Measurements from ENCODE around the gene SHC3. TPM values are rescaled to one million over a fixed set of nuclear protein-coding genes. Genes with fewer than 3 reads are reported as not detected.

The SHC3 gene
- total RNA-seq, 4 donors from 2014 or later: 0.38 to 9.3 (median 4.4) TPM

- 64% methylated on average over 4 of the region's 4 CpGs for WGBS, 2 donors
- no peak for DNase-seq
- no peak for TF ChIP-seq POLR2A (IDR thresholded peaks at IDR 0.05)
- TF ChIP-seq CTCF (IDR thresholded peaks at IDR 0.05): no peak
These were observed 111.8 kb downstream of the SHC3 start for GRCh38 chr9:89066835-89067234.

DNA sequence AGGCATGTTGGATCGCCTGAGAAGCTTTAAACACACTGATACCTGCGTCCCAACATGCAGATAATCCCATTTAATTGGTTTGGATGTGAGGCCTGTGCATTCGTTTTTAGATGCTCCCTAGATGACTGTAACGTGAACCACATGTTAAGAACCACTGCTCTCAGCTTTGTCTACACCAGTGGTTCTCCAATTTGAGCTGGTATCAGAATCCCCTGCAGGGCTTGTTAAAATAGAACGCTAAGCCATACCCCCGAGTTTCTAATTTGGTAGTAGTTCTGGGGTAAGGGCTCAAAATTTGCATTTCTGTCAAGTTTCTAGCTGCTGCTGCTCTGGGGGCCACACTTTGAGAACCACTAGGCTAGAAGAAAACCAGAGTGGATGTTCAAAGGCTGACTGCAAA, 112.7 kb downstream of the SHC3 start:
- no peaks in the 10 kb centered on the region for H3K36me3 ChIP-seq
- intact Hi-C loops (cut with DNase I): no loop called here
- 59 to 71% methylated on average over 6 of the region's 6 CpGs for WGBS, 2 donors
- H3K4me1 ChIP-seq: no peaks in the 10 kb centered on the region
- H3K27me3 ChIP-seq: no peaks in the 10 kb centered on the region
- no peak for TF ChIP-seq CTCF (IDR thresholded peaks at IDR 0.05)
- TF ChIP-seq POLR2A (IDR thresholded peaks at IDR 0.05): no peak
- no peak for DNase-seq
- H3K9me3 ChIP-seq: no peaks in the 10 kb centered on the region
- H3K27ac ChIP-seq: no peak overlapping the region
- no peak overlapping the region for H3K4me3 ChIP-seq

More at GRCh38 chr9:89066835-89067234, 111.8 kb downstream of the SHC3 start:
- no peak overlapping the region for H3K4me3 ChIP-seq
- no peaks in the 10 kb centered on the region for H3K4me1 ChIP-seq
- intact Hi-C loops (cut with DNase I): no loop called here
- H3K27me3 ChIP-seq: no peaks in the 10 kb centered on the region
- H3K9me3 ChIP-seq: no peaks in the 10 kb centered on the region
- no peak overlapping the region for H3K27ac ChIP-seq
- H3K36me3 ChIP-seq: no peaks in the 10 kb centered on the region

GRCh38 chr9:89060790-89061189, 117.8 kb downstream of the SHC3 start:
- intact Hi-C loops (cut with DNase I): no loop called here
- Histone ChIP-seq H3K9me3 (no peaks in the 10 kb centered on the region), H3K4me3 (no peak overlapping the region), H3K4me1 (no peaks in the 10 kb centered on the region), H3K27ac (no peak overlapping the region), H3K36me3 (no peaks in the 10 kb centered on the region), H3K27me3 (no peaks in the 10 kb centered on the region)
- 90 to 93% methylated on average over 5 of the region's 5 CpGs for WGBS, 2 donors
- no peak for DNase-seq
- TF ChIP-seq POLR2A (IDR thresholded peaks at IDR 0.05): no peak
- no peak for TF ChIP-seq CTCF (IDR thresholded peaks at IDR 0.05)

DNA sequence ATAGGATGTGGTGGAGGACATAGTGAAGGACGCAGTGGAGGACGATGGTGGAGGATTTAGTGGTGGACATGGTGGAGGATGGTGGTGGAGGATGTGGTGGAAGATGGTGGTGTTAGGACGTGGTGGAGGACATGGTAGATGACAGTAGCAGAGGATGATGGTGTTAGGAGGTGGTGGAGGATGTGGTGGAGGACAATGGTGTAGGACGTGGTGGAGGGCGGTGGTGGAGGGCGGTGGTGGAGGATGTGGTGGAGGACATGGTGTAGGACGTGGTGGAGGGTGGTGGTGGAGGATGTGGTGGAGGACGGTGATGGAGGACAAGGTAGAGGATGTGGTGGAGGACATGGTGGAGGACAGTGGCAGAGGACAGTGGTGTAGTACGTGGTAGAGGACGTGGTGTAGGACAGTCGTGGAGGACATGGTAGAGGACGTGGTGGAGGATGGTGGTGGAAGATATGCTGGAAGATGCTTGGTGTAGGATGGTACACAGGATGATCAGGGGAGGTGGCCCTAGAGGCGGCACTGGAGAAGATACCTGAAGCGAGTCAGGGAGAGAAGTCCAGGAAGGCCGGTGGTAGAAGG, 118.6 kb downstream of the SHC3 start:
- 89 to 90% methylated on average over 14 of the region's 15 CpGs for WGBS, 2 donors
- intact Hi-C loops (cut with DNase I): no loop called here
- Histone ChIP-seq H3K4me3 (no peak overlapping the region), H3K9me3 (no peaks in the 10 kb centered on the region), H3K27me3 (no peaks in the 10 kb centered on the region), H3K4me1 (no peaks in the 10 kb centered on the region), H3K36me3 (no peaks in the 10 kb centered on the region), H3K27ac (no peak overlapping the region)
- TF ChIP-seq POLR2A (IDR thresholded peaks at IDR 0.05) (no peak), CTCF (IDR thresholded peaks at IDR 0.05) (no peak)
- no peak for DNase-seq

DNA sequence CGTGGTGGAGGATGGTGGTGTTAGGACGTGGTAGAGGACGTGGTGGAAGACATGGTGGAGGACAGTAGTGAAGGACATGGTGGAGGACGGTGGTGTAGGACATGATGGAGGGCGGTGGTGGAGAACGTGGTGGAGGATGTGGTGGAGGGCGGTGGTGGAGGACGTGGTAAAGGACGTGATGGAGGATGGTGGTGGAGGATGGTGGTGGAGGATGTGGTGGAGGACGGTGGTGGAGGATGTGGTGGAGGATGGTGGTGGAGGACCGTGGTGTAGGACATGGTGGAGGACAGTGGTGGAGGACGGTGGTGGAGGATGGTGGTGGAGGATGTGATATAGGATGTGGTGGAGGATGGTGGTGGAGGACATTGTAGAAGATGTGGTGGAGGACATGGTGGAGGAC, 119.7 kb downstream of the SHC3 start:
- Histone ChIP-seq H3K27me3 (no peaks in the 10 kb centered on the region), H3K4me1 (no peaks in the 10 kb centered on the region), H3K36me3 (no peaks in the 10 kb centered on the region), H3K4me3 (no peak overlapping the region), H3K9me3 (no peaks in the 10 kb centered on the region), H3K27ac (no peak overlapping the region)
- DNase-seq: no peak
- TF ChIP-seq POLR2A (IDR thresholded peaks at IDR 0.05) (no peak), CTCF (IDR thresholded peaks at IDR 0.05) (no peak)
- WGBS, 2 donors: 80 to 88% methylated on average over 12 of the region's 12 CpGs
- intact Hi-C loops (cut with DNase I): no loop called here

Data from esophagus squamous epithelium (tissue), 5 donors.